GM23338 (cell line): ENCODE results near the gene CD79A. TPM values are rescaled to one million over a fixed set of nuclear protein-coding genes. Genes with fewer than 3 reads are reported as not detected.

Experiments
- CTCF ChIP-seq, 2 experiments: fragments of 200-600 bp in 1 of 2; sonication (generic) in 1 of 2; conservative IDR thresholded peaks; 2 replicates each; pipeline versions ENCODE4 v1.5.1 to v1.6.1; 2016 to 2017; ENCODE audit warnings: antibody characterized with exemption in 2 of 2, low read depth in 2 of 2, mild to moderate bottlenecking in 2 of 2, moderate library complexity in 1 of 2
- EZH2 ChIP-seq: fragments of 200-600 bp; sonication (generic); IDR thresholded peaks from one replicate; pipeline ENCODE4 v1.8.0; 2017; ENCODE audit warnings: antibody characterized with exemption, mild to moderate bottlenecking, low read depth; ENCODE audit not compliant: unreplicated experiment
- EZH2phosphoT487 ChIP-seq: fragments of 200-600 bp; sonication (generic); IDR thresholded peaks from one replicate; pipeline ENCODE4 v1.8.1; 2018; ENCODE audit warnings: antibody characterized with exemption; ENCODE audit not compliant: unreplicated experiment
- JUNB ChIP-seq: IDR thresholded peaks from one replicate; pipeline ENCODE4 v1.6.1; 2016; ENCODE audit warnings: antibody characterized with exemption; ENCODE audit not compliant: unreplicated experiment
- POLR2AphosphoS5 ChIP-seq: IDR thresholded peaks from 2 replicates; pipeline ENCODE4 v1.6.1; 2016; ENCODE audit warnings: antibody characterized with exemption, low read depth
- STAT1 ChIP-seq: IDR thresholded peaks from one replicate; pipeline ENCODE4 v1.6.1; 2016; ENCODE audit warnings: antibody characterized with exemption; ENCODE audit not compliant: unreplicated experiment
- ZNF114 ChIP-seq: fragments of 250-450 bp; sonication (Bioruptor Pico); IDR thresholded peaks from 2 replicates; pipeline ENCODE4 v1.5.0; 2020; ENCODE audit warnings: mild to moderate bottlenecking, moderate library complexity
- polyA plus RNA-seq: library from polyadenylated mRNA; unstranded; fragments of >200 nt; fragmentation: Nextera tagmentation; extraction: Ambion mirVana; gene quantifications from 2 replicates; pipeline ENCODE4 v1.2.1, GENCODE V29; 2016
- total RNA-seq: library from RNA; depleted of rRNA; stranded (reverse); fragments of >200 nt; shearing (Covaris generic); gene quantifications from 2 replicates; pipeline ENCODE4 v1.2.3, GENCODE V29; 2014
- TF ChIP-seq, protein P1 (sequence below): fragments of 250-450 bp; sonication (Bioruptor Pico); IDR thresholded peaks from 2 replicates; pipeline ENCODE4 v1.5.0; 2020; ENCODE audit warnings: mild to moderate bottlenecking, moderate library complexity
- TF ChIP-seq, protein P2 (sequence below): IDR thresholded peaks from 2 replicates; pipeline ENCODE4 v1.6.1; 2016; ENCODE audit warnings: antibody characterized with exemption

The CD79A gene
- total and polyA plus RNA-seq, 2 experiments from 2014 or later = 0.27 TPM; not detected in 1

DNA sequence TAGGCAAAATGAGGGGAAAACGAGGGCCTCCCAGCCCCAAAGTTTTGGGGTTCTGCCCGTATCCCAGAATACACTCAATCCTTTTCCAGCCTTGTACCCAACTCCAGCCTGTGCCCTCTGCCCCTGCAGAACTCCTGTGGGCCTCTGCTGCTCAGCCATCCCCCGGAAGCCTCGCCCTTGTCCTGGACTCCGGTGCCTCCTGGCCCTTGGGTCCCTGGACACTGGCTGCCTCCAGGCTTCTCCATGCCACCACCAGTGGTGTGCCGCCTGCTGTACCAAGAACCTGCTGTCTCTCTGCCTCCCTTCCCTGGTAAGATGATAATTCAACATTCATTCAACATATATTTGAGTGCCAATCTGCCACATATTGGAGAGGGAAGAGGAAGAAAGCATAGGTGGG lies 28.4 kb upstream of the CD79A start (continued):
- TF ChIP-seq, protein P1, sequence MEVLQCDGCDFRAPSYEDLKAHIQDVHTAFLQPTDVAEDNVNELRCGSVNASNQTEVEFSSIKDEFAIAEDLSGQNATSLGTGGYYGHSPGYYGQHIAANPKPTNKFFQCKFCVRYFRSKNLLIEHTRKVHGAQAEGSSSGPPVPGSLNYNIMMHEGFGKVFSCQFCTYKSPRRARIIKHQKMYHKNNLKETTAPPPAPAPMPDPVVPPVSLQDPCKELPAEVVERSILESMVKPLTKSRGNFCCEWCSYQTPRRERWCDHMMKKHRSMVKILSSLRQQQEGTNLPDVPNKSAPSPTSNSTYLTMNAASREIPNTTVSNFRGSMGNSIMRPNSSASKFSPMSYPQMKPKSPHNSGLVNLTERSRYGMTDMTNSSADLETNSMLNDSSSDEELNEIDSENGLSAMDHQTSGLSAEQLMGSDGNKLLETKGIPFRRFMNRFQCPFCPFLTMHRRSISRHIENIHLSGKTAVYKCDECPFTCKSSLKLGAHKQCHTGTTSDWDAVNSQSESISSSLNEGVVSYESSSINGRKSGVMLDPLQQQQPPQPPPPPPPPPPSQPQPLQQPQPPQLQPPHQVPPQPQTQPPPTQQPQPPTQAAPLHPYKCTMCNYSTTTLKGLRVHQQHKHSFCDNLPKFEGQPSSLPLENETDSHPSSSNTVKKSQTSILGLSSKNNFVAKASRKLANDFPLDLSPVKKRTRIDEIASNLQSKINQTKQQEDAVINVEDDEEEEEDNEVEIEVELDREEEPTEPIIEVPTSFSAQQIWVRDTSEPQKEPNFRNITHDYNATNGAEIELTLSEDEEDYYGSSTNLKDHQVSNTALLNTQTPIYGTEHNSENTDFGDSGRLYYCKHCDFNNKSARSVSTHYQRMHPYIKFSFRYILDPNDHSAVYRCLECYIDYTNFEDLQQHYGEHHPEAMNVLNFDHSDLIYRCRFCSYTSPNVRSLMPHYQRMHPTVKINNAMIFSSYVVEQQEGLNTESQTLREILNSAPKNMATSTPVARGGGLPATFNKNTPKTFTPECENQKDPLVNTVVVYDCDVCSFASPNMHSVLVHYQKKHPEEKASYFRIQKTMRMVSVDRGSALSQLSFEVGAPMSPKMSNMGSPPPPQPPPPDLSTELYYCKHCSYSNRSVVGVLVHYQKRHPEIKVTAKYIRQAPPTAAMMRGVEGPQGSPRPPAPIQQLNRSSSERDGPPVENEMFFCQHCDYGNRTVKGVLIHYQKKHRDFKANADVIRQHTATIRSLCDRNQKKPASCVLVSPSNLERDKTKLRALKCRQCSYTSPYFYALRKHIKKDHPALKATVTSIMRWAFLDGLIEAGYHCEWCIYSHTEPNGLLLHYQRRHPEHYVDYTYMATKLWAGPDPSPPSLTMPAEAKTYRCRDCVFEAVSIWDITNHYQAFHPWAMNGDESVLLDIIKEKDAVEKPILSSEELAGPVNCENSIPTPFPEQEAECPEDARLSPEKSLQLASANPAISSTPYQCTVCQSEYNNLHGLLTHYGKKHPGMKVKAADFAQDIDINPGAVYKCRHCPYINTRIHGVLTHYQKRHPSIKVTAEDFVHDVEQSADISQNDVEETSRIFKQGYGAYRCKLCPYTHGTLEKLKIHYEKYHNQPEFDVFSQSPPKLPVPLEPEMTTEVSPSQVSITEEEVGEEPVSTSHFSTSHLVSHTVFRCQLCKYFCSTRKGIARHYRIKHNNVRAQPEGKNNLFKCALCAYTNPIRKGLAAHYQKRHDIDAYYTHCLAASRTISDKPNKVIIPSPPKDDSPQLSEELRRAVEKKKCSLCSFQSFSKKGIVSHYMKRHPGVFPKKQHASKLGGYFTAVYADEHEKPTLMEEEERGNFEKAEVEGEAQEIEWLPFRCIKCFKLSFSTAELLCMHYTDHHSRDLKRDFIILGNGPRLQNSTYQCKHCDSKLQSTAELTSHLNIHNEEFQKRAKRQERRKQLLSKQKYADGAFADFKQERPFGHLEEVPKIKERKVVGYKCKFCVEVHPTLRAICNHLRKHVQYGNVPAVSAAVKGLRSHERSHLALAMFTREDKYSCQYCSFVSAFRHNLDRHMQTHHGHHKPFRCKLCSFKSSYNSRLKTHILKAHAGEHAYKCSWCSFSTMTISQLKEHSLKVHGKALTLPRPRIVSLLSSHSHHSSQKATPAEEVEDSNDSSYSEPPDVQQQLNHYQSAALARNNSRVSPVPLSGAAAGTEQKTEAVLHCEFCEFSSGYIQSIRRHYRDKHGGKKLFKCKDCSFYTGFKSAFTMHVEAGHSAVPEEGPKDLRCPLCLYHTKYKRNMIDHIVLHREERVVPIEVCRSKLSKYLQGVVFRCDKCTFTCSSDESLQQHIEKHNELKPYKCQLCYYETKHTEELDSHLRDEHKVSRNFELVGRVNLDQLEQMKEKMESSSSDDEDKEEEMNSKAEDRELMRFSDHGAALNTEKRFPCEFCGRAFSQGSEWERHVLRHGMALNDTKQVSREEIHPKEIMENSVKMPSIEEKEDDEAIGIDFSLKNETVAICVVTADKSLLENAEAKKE (CRISPR knock-in tag) = no peak
- TF ChIP-seq ZNF114 (CRISPR knock-in tag) = no peak
- TF ChIP-seq, protein P2, sequence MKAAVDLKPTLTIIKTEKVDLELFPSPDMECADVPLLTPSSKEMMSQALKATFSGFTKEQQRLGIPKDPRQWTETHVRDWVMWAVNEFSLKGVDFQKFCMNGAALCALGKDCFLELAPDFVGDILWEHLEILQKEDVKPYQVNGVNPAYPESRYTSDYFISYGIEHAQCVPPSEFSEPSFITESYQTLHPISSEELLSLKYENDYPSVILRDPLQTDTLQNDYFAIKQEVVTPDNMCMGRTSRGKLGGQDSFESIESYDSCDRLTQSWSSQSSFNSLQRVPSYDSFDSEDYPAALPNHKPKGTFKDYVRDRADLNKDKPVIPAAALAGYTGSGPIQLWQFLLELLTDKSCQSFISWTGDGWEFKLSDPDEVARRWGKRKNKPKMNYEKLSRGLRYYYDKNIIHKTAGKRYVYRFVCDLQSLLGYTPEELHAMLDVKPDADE = no peak
- TF ChIP-seq EZH2phosphoT487 = no peak
- no peak for TF ChIP-seq EZH2
- TF ChIP-seq POLR2AphosphoS5 = no peak
- no peak for TF ChIP-seq CTCF (conservative IDR thresholded peaks at IDR 0.05; ENCODE audit: low read depth in 2 of 2)
- no peak for TF ChIP-seq JUNB
- no peak for TF ChIP-seq STAT1
